ENCODE results near the gene CTXN1. TPM values are rescaled to one million over a fixed set of nuclear protein-coding genes. Genes with fewer than 3 reads are reported as not detected.

CTXN1 gene
- total RNA-seq, 1 experiment from 2014 or later: 5.2 TPM

GRCh38 chr19:7959211-7959610 lies 33.3 kb upstream of the CTXN1 start:
- intact Hi-C loops (cut with micrococcal nuclease): no loop called here
- ChIA-PET CTCF (interaction anchor here (0.6 to 1.2 kb wide), 2 partner anchors 11 to 13 kb away, joined by 3 to 4 read pairs; no protein-coding TSS in a partner anchor), POLR2A (interaction anchor here (0.6 to 1.4 kb wide), 2 partner anchors 9 to 16 kb away, joined by 3 read pairs; partner anchors contain the start of gene TIMM44)
- Mint-ChIP-seq H3K27ac (ENCODE audit: low read depth, unreplicated experiment) (no peak overlapping the region), H3K4me1 (ENCODE audit: insufficient read depth, unreplicated experiment) (no peaks in the 10 kb centered on the region), H3K36me3 (ENCODE audit: insufficient read depth, unreplicated experiment) (peaks cover 54% of the 10 kb centered on the region), H3K27me3 (ENCODE audit: insufficient read depth, unreplicated experiment) (no peaks in the 10 kb centered on the region), H3K9me3 (ENCODE audit: unreplicated experiment) (no peaks in the 10 kb centered on the region), H3K4me3 (ENCODE audit: unreplicated experiment) (no peak overlapping the region)
- BruUV-seq (replicated peaks): no TSS peak
- no peak for DNase-seq (ENCODE audit: unreplicated experiment)
- TF ChIP-seq CTCF (IDR thresholded peaks at IDR 0.05; ENCODE audit: unreplicated experiment): no peak

GRCh38 chr19:7955696-7956095 lies 29.8 kb upstream of the CTXN1 start:
- CTCF ChIA-PET: interaction anchor here (0.8 kb wide), 1 partner anchor 47 kb away, joined by 4 read pairs; no protein-coding TSS in a partner anchor
- POLR2A ChIA-PET: no interaction called here
- peaks cover 5% of the 10 kb centered on the region for H3K4me1 Mint-ChIP-seq (ENCODE audit: insufficient read depth, unreplicated experiment)

GRCh38 chr19:7953576-7953975 lies 27.6 kb upstream of the CTXN1 start:
- BruUV-seq (replicated peaks): no TSS peak
- Mint-ChIP-seq H3K27me3 (ENCODE audit: insufficient read depth, unreplicated experiment) (no peaks in the 10 kb centered on the region), H3K27ac (ENCODE audit: low read depth, unreplicated experiment) (no peak overlapping the region), H3K4me1 (ENCODE audit: insufficient read depth, unreplicated experiment) (peaks cover 5% of the 10 kb centered on the region), H3K36me3 (ENCODE audit: insufficient read depth, unreplicated experiment) (peaks cover 28% of the 10 kb centered on the region), H3K9me3 (ENCODE audit: unreplicated experiment) (no peaks in the 10 kb centered on the region), H3K4me3 (ENCODE audit: unreplicated experiment) (no peak overlapping the region)
- POLR2A ChIA-PET: interaction anchor here (2.4 kb wide), 1 partner anchor 10 kb away, joined by 9 read pairs; the partner anchor contains the start of gene TIMM44
- CTCF ChIA-PET: interaction anchor here (0.7 to 3.9 kb wide), 2 partner anchors 9 to 27 kb away, joined by 3 to 32 read pairs; partner anchors contain the start of gene TIMM44
- no peak for TF ChIP-seq CTCF (IDR thresholded peaks at IDR 0.05; ENCODE audit: unreplicated experiment)
- DNase-seq (ENCODE audit: unreplicated experiment): no peak
- intact Hi-C loops (cut with micrococcal nuclease): no loop called here

More at GRCh38 chr19:7955696-7956095, 29.8 kb upstream of the CTXN1 start:
- Mint-ChIP-seq H3K9me3 (ENCODE audit: unreplicated experiment) (no peaks in the 10 kb centered on the region), H3K27me3 (ENCODE audit: insufficient read depth, unreplicated experiment) (no peaks in the 10 kb centered on the region), H3K27ac (ENCODE audit: low read depth, unreplicated experiment) (no peak overlapping the region), H3K4me3 (ENCODE audit: unreplicated experiment) (no peak overlapping the region), H3K36me3 (ENCODE audit: insufficient read depth, unreplicated experiment) (peaks cover 35% of the 10 kb centered on the region)
- no TSS peak for BruUV-seq (replicated peaks)
- no peak for TF ChIP-seq CTCF (IDR thresholded peaks at IDR 0.05; ENCODE audit: unreplicated experiment)
- no peak for DNase-seq (ENCODE audit: unreplicated experiment)
- intact Hi-C loops (cut with micrococcal nuclease): no loop called here

- intact Hi-C loops (cut with micrococcal nuclease): no loop called here
- Mint-ChIP-seq H3K27me3 (ENCODE audit: insufficient read depth, unreplicated experiment) (no peaks in the 10 kb centered on the region), H3K36me3 (ENCODE audit: insufficient read depth, unreplicated experiment) (peaks cover 28% of the 10 kb centered on the region), H3K27ac (ENCODE audit: low read depth, unreplicated experiment) (no peak overlapping the region), H3K4me3 (ENCODE audit: unreplicated experiment) (no peak overlapping the region), H3K4me1 (ENCODE audit: insufficient read depth, unreplicated experiment) (peaks cover 5% of the 10 kb centered on the region), H3K9me3 (ENCODE audit: unreplicated experiment) (no peaks in the 10 kb centered on the region)
- peak; percentile 53 for DNase-seq (ENCODE audit: unreplicated experiment)
- no peak for TF ChIP-seq CTCF (IDR thresholded peaks at IDR 0.05; ENCODE audit: unreplicated experiment)
- no TSS peak for BruUV-seq (replicated peaks)
- CTCF ChIA-PET: interaction anchor here (0.6 to 3.9 kb wide), 2 partner anchors 9 to 1872 kb away, joined by 3 to 32 read pairs; partner anchors contain the start of gene TIMM44
- POLR2A ChIA-PET: interaction anchor here (2.4 kb wide), 1 partner anchor 10 kb away, joined by 9 read pairs; the partner anchor contains the start of gene TIMM44
These were observed 27.1 kb upstream of the CTXN1 start for GRCh38 chr19:7953060-7953459.

Measured in MCF 10A (cell line).